ENCODE results near the gene RPS6KA2. TPM values are rescaled to one million over a fixed set of nuclear protein-coding genes. Genes with fewer than 3 reads are reported as not detected.

Gene RPS6KA2
- total and polyA plus RNA-seq, 9 donors: 24.4 to 75.5 (median 48.1) TPM

- intact Hi-C loops (cut with DNase I): no loop called here
- H3K4me1 ChIP-seq (ENCODE audit: insufficient read depth): peaks cover 31% of the 10 kb centered on the region
- no peak overlapping the region for H3K27ac ChIP-seq
- no peaks in the 10 kb centered on the region for H3K27me3 ChIP-seq
- no peak for DNase-seq
- WGBS, 3 donors: 79 to 99% (median 93%) methylated on average over 4 of the region's 4 CpGs
- H3K9me3 ChIP-seq: no peaks in the 10 kb centered on the region
- H3K36me3 ChIP-seq: no peaks in the 10 kb centered on the region
- no peak for TF ChIP-seq CTCF (IDR thresholded peaks at IDR 0.05)
- no peak for TF ChIP-seq EP300 (IDR thresholded peaks at IDR 0.05)
- TF ChIP-seq POLR2A (IDR thresholded peaks at IDR 0.05): no peak
- H3K4me3 ChIP-seq: no peak overlapping the region
Measured at GRCh38 chr6:166611631-166612030, 15.4 kb downstream of the RPS6KA2 start.

GRCh38 chr6:166610069-166610468, 17.0 kb downstream of the RPS6KA2 start:
- no peak overlapping the region for H3K27ac ChIP-seq
- H3K36me3 ChIP-seq: no peaks in the 10 kb centered on the region
- intact Hi-C loops (cut with DNase I): no loop called here
- no peak for DNase-seq
- TF ChIP-seq CTCF (IDR thresholded peaks at IDR 0.05): no peak
- no peak for TF ChIP-seq EP300 (IDR thresholded peaks at IDR 0.05)
- no peak for TF ChIP-seq POLR2A (IDR thresholded peaks at IDR 0.05)
- H3K4me3 ChIP-seq: no peak overlapping the region
- peaks cover 30% of the 10 kb centered on the region for H3K4me1 ChIP-seq (ENCODE audit: insufficient read depth)
- no peaks in the 10 kb centered on the region for H3K27me3 ChIP-seq
- WGBS, 3 donors: 92 to 94% (median 94%) methylated on average over 9 of the region's 9 CpGs
- H3K9me3 ChIP-seq: no peaks in the 10 kb centered on the region

GRCh38 chr6:166608774-166609173, 18.3 kb downstream of the RPS6KA2 start:
- 13 to 42% (median 18%) methylated on average over 4 of the region's 4 CpGs for WGBS, 3 donors
- TF ChIP-seq EP300 (IDR thresholded peaks at IDR 0.05) (no peak), CTCF (IDR thresholded peaks at IDR 0.05) (no peak), POLR2A (IDR thresholded peaks at IDR 0.05) (no peak)
- no peaks in the 10 kb centered on the region for H3K27me3 ChIP-seq
- intact Hi-C loops (cut with DNase I): no loop called here
- H3K9me3 ChIP-seq: no peaks in the 10 kb centered on the region
- no peaks in the 10 kb centered on the region for H3K36me3 ChIP-seq
- peak overlapping the region in 1 of 2 donors; percentile 60 for H3K27ac ChIP-seq
- peak in 1 of 5 donors; percentile 61 for DNase-seq
- H3K4me1 ChIP-seq (ENCODE audit: insufficient read depth): peaks cover 20% of the 10 kb centered on the region
- no peak overlapping the region for H3K4me3 ChIP-seq

- intact Hi-C loops (cut with DNase I): no loop called here
- Histone ChIP-seq H3K9me3 (no peaks in the 10 kb centered on the region), H3K27me3 (no peaks in the 10 kb centered on the region), H3K36me3 (no peaks in the 10 kb centered on the region), H3K4me1 (ENCODE audit: insufficient read depth) (peaks cover 4% of the 10 kb centered on the region), H3K4me3 (no peak overlapping the region), H3K27ac (no peak overlapping the region)
- no peak for TF ChIP-seq EP300 (IDR thresholded peaks at IDR 0.05)
- TF ChIP-seq POLR2A (IDR thresholded peaks at IDR 0.05): no peak
- TF ChIP-seq CTCF (IDR thresholded peaks at IDR 0.05): no peak
- DNase-seq: no peak
- WGBS, 3 donors: 90 to 97% (median 96%) methylated on average over 6 of the region's 6 CpGs
Measured at GRCh38 chr6:166605752-166606151, 21.3 kb downstream of the RPS6KA2 start.
